Osteoblast (primary cell): ENCODE data around the gene TACR2. TPM values are rescaled to one million over a fixed set of nuclear protein-coding genes. Genes with fewer than 3 reads are reported as not detected.
A peak's percentile ranks its signal among the peaks of the same experiment; 100 is the strongest.

Experiments used
- DNase-seq: peaks from one replicate; pipeline ENCODE4 v3.0.0; 2011; ENCODE audit warnings: low spot score, mixed read lengths; ENCODE audit not compliant: insufficient read length; ENCODE audit errors: missing footprints
- H2AFZ ChIP-seq: 2 replicates; pipeline ENCODE4 v1.6.0; 2011; ENCODE audit warnings: mild to moderate bottlenecking, low read length
- H3K27ac ChIP-seq: 2 replicates; pipeline ENCODE4 v1.5.1; 2011; ENCODE audit warnings: mild to moderate bottlenecking, low read depth, low read length, moderate library complexity
- H3K27me3 ChIP-seq: 2 replicates; pipeline ENCODE4 v1.6.0; 2012; ENCODE audit warnings: mild to moderate bottlenecking, control low read depth, inconsistent platforms, low read length, moderate library complexity; ENCODE audit not compliant: insufficient read depth
- H3K36me3 ChIP-seq: 2 replicates; pipeline ENCODE4 v1.5.1; 2011; ENCODE audit warnings: mild to moderate bottlenecking, low read length, control low read depth, moderate library complexity; ENCODE audit not compliant: insufficient read depth
- H3K4me1 ChIP-seq: 2 replicates; pipeline ENCODE4 v1.5.1; 2011; ENCODE audit warnings: mild to moderate bottlenecking, low read length, control low read depth, moderate library complexity; ENCODE audit not compliant: insufficient read depth
- H3K4me2 ChIP-seq: 2 replicates; pipeline ENCODE4 v1.6.0; 2011; ENCODE audit warnings: mild to moderate bottlenecking, low read length; ENCODE audit not compliant: insufficient read depth
- H3K4me3 ChIP-seq: fragments of 200-600 bp; sonication (generic); 3 replicates; pipeline ENCODE4 v1.5.1; 2012; ENCODE audit warnings: mild to moderate bottlenecking, low read length, inconsistent platforms; ENCODE audit not compliant: insufficient read depth
- H3K79me2 ChIP-seq: 2 replicates; pipeline ENCODE4 v1.6.0; 2012; ENCODE audit warnings: mild to moderate bottlenecking, low read length, control low read depth, inconsistent platforms; ENCODE audit not compliant: insufficient read depth
- H3K9me3 ChIP-seq: 2 replicates; pipeline ENCODE4 v1.5.1; 2011; ENCODE audit warnings: low read depth, low read length, control low read depth
- H4K20me1 ChIP-seq: 2 replicates; pipeline ENCODE4 v1.6.0; 2012; ENCODE audit warnings: mild to moderate bottlenecking, low read length, control low read depth; ENCODE audit not compliant: insufficient read depth
- CTCF ChIP-seq: IDR thresholded peaks from 2 replicates; pipeline ENCODE4 v1.5.1; 2011; ENCODE audit warnings: mild to moderate bottlenecking, low read depth, low read length, moderate library complexity; ENCODE audit errors: extremely low read depth
- total RNA-seq: library from RNA; depleted of rRNA; stranded (reverse); fragments of >200 nt; gene quantifications from 2 replicates; pipeline ENCODE4 v1.2.3, GENCODE V29; 2012

The TACR2 gene
- total RNA-seq, 1 donor: 0.36 TPM

- H3K27me3 ChIP-seq: peaks cover 14% of the 10 kb centered on the region
- H3K27ac ChIP-seq: no peak overlapping the region
- no peaks in the 10 kb centered on the region for H4K20me1 ChIP-seq
- no peak overlapping the region for H3K4me2 ChIP-seq
- no peak overlapping the region for H2AFZ ChIP-seq
- TF ChIP-seq CTCF: no peak
- no peaks in the 10 kb centered on the region for H3K9me3 ChIP-seq
- no peaks in the 10 kb centered on the region for H3K36me3 ChIP-seq
- H3K79me2 ChIP-seq: no peaks in the 10 kb centered on the region
- no peaks in the 10 kb centered on the region for H3K4me1 ChIP-seq
- no peak overlapping the region for H3K4me3 ChIP-seq
- DNase-seq: peak; percentile 50
Observed at GRCh38 chr10:69414036-69415018, 2.4 kb downstream of the TACR2 start.

GRCh38 chr10:69413221-69413865 lies 3.4 kb downstream of the TACR2 start:
- Histone ChIP-seq H3K4me3 (no peak overlapping the region), H3K9me3 (no peaks in the 10 kb centered on the region), H3K27ac (no peak overlapping the region), H3K27me3 (peaks cover 12% of the 10 kb centered on the region), H3K4me2 (peak overlapping the region; percentile 52), H2AFZ (no peak overlapping the region), H3K36me3 (no peaks in the 10 kb centered on the region), H3K4me1 (peaks cover 4% of the 10 kb centered on the region), H3K79me2 (no peaks in the 10 kb centered on the region), H4K20me1 (no peaks in the 10 kb centered on the region)
- peak; percentile 98 for DNase-seq
- TF ChIP-seq CTCF: peak; percentile 72

- peak; percentile 65 for DNase-seq
- Histone ChIP-seq H3K4me1 (peaks cover 10% of the 10 kb centered on the region), H3K27me3 (peaks cover 4% of the 10 kb centered on the region), H4K20me1 (no peaks in the 10 kb centered on the region), H3K9me3 (no peaks in the 10 kb centered on the region), H3K4me3 (no peak overlapping the region), H3K36me3 (no peaks in the 10 kb centered on the region), H3K27ac (no peak overlapping the region), H3K4me2 (no peak overlapping the region), H2AFZ (no peak overlapping the region), H3K79me2 (no peaks in the 10 kb centered on the region)
- no peak for TF ChIP-seq CTCF
Observed at GRCh38 chr10:69412232-69412790, 4.4 kb downstream of the TACR2 start.

GRCh38 chr10:69411476-69411875 lies 5.2 kb downstream of the TACR2 start:
- H3K4me1 ChIP-seq: peaks cover 10% of the 10 kb centered on the region
- no peaks in the 10 kb centered on the region for H4K20me1 ChIP-seq
- H3K27ac ChIP-seq: no peak overlapping the region
- no peak for DNase-seq
- no peak overlapping the region for H3K4me2 ChIP-seq
- no peaks in the 10 kb centered on the region for H3K79me2 ChIP-seq
- H3K4me3 ChIP-seq: no peak overlapping the region
- TF ChIP-seq CTCF: no peak
- H3K36me3 ChIP-seq: no peaks in the 10 kb centered on the region
- H3K9me3 ChIP-seq: no peaks in the 10 kb centered on the region
- peaks cover 2% of the 10 kb centered on the region for H3K27me3 ChIP-seq
- no peak overlapping the region for H2AFZ ChIP-seq
